Dendritic cell treated with granulocyte-macrophage colony-stimulating factor and Interleukin-4, amounts not matched to agents 40 ng/mL and 50 ng/mL, for 4 days (primary cell): Measurements from ENCODE around the gene F11R.
"Not testable (repeated sequence)": the region's sequence is repeated elsewhere in the genome, so short reads cannot be mapped to it uniquely, and the experiment has no call there.

Experiments used
- H3K27ac Mint-ChIP-seq: one replicate; pipeline ENCODE4 v1.8.0; 2022; ENCODE audit warnings: mild to moderate bottlenecking, mixed read lengths
- H3K27me3 Mint-ChIP-seq: one replicate; pipeline ENCODE4 v1.8.0; 2022; ENCODE audit warnings: mild to moderate bottlenecking, mixed read lengths
- H3K36me3 Mint-ChIP-seq: one replicate; pipeline ENCODE4 v1.8.0; 2022; ENCODE audit warnings: low read depth, mixed read lengths
- H3K4me1 Mint-ChIP-seq: one replicate; pipeline ENCODE4 v1.8.0; 2022; ENCODE audit warnings: low read depth, mixed read lengths
- H3K4me3 Mint-ChIP-seq: one replicate; pipeline ENCODE4 v1.8.0; 2022; ENCODE audit warnings: mild to moderate bottlenecking, moderate library complexity, mixed read lengths
- H3K9me3 Mint-ChIP-seq: one replicate; pipeline ENCODE4 v1.8.0; 2022; ENCODE audit warnings: mixed read lengths
- intact Hi-C: fragments of 100-400 bp; cut with micrococcal nuclease; formaldehyde crosslinking; loops from one replicate; pipeline ENCODE4 v1.15.0; 2022

The F11R gene

GRCh38 chr1:160954158-160955104 lies 66.5 kb downstream of the F11R start, which contains the start of gene ITLN2:
Gene ITLN2, minus strand, starts transcription at chr1:160954809. Its CDS starts 68 bp downstream, at chr1:160954741.
- Mint-ChIP-seq H3K4me3 (no peak within 1 kb of the TSS), H3K27me3 (no peaks in the 10 kb centered on the region), H3K9me3 (no peaks in the 10 kb centered on the region), H3K4me1 (peaks cover 6% of the 10 kb centered on the region), H3K27ac (no peak within 1 kb of the TSS), H3K36me3 (no peaks in the 10 kb centered on the region)
- intact Hi-C loops = loop anchor here (1.0 to 5.0 kb wide), 3 partner anchors 178 to 272 kb away; no protein-coding TSS in a partner anchor

- no peaks in the 10 kb centered on the region for H3K36me3 Mint-ChIP-seq
Observed at GRCh38 chr1:160953030-160953429, 67.9 kb downstream of the F11R start.

GRCh38 chr1:160952129-160952510 lies 68.8 kb downstream of the F11R start:
- intact Hi-C loops = loop anchor here (5.0 kb wide), 1 partner anchor 270 kb away; no protein-coding TSS in a partner anchor
- H3K4me3 Mint-ChIP-seq = no peak overlapping the region
- no peak overlapping the region for H3K27ac Mint-ChIP-seq
- H3K4me1 Mint-ChIP-seq = peaks cover 6% of the 10 kb centered on the region
- H3K36me3 Mint-ChIP-seq = no peaks in the 10 kb centered on the region
- no peaks in the 10 kb centered on the region for H3K9me3 Mint-ChIP-seq
- no peaks in the 10 kb centered on the region for H3K27me3 Mint-ChIP-seq

More at GRCh38 chr1:160953030-160953429, 67.9 kb downstream of the F11R start:
- Mint-ChIP-seq H3K9me3 (no peaks in the 10 kb centered on the region), H3K4me3 (no peak overlapping the region), H3K27me3 (no peaks in the 10 kb centered on the region), H3K27ac (no peak overlapping the region), H3K4me1 (peaks cover 6% of the 10 kb centered on the region)
- intact Hi-C loops = loop anchor here (5.0 kb wide), 1 partner anchor 271 kb away; no protein-coding TSS in a partner anchor

- no peak overlapping the region for H3K4me3 Mint-ChIP-seq
- no peak overlapping the region for H3K27ac Mint-ChIP-seq
- H3K27me3 Mint-ChIP-seq = no peaks in the 10 kb centered on the region
- peaks cover 6% of the 10 kb centered on the region for H3K4me1 Mint-ChIP-seq
- H3K36me3 Mint-ChIP-seq = no peaks in the 10 kb centered on the region
- intact Hi-C loops = loop anchor here (1.0 to 5.0 kb wide), 2 partner anchors 116 to 269 kb away; no protein-coding TSS in a partner anchor
- H3K9me3 Mint-ChIP-seq = no peaks in the 10 kb centered on the region
Observed at GRCh38 chr1:160951443-160952128, 69.4 kb downstream of the F11R start.

- no peaks in the 10 kb centered on the region for H3K36me3 Mint-ChIP-seq
- no peak overlapping the region for H3K27ac Mint-ChIP-seq
- H3K4me1 Mint-ChIP-seq = peaks cover 6% of the 10 kb centered on the region
- H3K4me3 Mint-ChIP-seq = no peak overlapping the region
- H3K9me3 Mint-ChIP-seq = no peaks in the 10 kb centered on the region
- H3K27me3 Mint-ChIP-seq = no peaks in the 10 kb centered on the region
- intact Hi-C loops = loop anchor here (1.0 to 5.0 kb wide), 2 partner anchors 115 to 268 kb away; no protein-coding TSS in a partner anchor
Observed at GRCh38 chr1:160950657-160951056, 70.3 kb downstream of the F11R start.

- no peak overlapping the region for H3K4me3 Mint-ChIP-seq
- peaks cover 2% of the 10 kb centered on the region for H3K27me3 Mint-ChIP-seq
- no peaks in the 10 kb centered on the region for H3K9me3 Mint-ChIP-seq
- intact Hi-C loops = loop anchor here (5.0 kb wide), 1 partner anchor 268 kb away; no protein-coding TSS in a partner anchor
- H3K4me1 Mint-ChIP-seq = peaks cover 6% of the 10 kb centered on the region
- no peaks in the 10 kb centered on the region for H3K36me3 Mint-ChIP-seq
- H3K27ac Mint-ChIP-seq = no peak overlapping the region
Observed at GRCh38 chr1:160949881-160950280, 71.1 kb downstream of the F11R start.

GRCh38 chr1:160949216-160949880 lies 71.6 kb downstream of the F11R start:
- H3K27ac Mint-ChIP-seq, intact Hi-C loops, H3K27me3 Mint-ChIP-seq, H3K4me1 Mint-ChIP-seq, H3K9me3 Mint-ChIP-seq, H3K4me3 Mint-ChIP-seq, H3K36me3 Mint-ChIP-seq: not testable (repeated sequence)

- H3K36me3 Mint-ChIP-seq, H3K27ac Mint-ChIP-seq, H3K4me1 Mint-ChIP-seq, H3K27me3 Mint-ChIP-seq, intact Hi-C loops, H3K4me3 Mint-ChIP-seq, H3K9me3 Mint-ChIP-seq: not testable (repeated sequence)
Observed at GRCh38 chr1:160947174-160947759, 73.7 kb downstream of the F11R start.

GRCh38 chr1:160945881-160946280 lies 75.1 kb downstream of the F11R start:
- H3K4me3 Mint-ChIP-seq, H3K4me1 Mint-ChIP-seq, H3K27ac Mint-ChIP-seq, H3K36me3 Mint-ChIP-seq, intact Hi-C loops, H3K9me3 Mint-ChIP-seq, H3K27me3 Mint-ChIP-seq: not testable (repeated sequence)
